Forelimb muscle (tissue), 1 donor: ENCODE data around the gene DST. TPM values are rescaled to one million over a fixed set of nuclear protein-coding genes. Genes with fewer than 3 reads are reported as not detected.

ENCODE experiments used
- DNase-seq: peaks from one replicate; pipeline ENCODE4 v3.0.0-alpha.2; 2013; ENCODE audit warnings: low read depth
- polyA plus RNA-seq: library from polyadenylated mRNA; unstranded; fragments of 120-200 nt; gene quantifications from one replicate; pipeline ENCODE4 v1.2.1, GENCODE V29; 2013; ENCODE audit not compliant: insufficient read length

DST gene
- polyA plus RNA-seq, 1 donor: 192 TPM

DNA sequence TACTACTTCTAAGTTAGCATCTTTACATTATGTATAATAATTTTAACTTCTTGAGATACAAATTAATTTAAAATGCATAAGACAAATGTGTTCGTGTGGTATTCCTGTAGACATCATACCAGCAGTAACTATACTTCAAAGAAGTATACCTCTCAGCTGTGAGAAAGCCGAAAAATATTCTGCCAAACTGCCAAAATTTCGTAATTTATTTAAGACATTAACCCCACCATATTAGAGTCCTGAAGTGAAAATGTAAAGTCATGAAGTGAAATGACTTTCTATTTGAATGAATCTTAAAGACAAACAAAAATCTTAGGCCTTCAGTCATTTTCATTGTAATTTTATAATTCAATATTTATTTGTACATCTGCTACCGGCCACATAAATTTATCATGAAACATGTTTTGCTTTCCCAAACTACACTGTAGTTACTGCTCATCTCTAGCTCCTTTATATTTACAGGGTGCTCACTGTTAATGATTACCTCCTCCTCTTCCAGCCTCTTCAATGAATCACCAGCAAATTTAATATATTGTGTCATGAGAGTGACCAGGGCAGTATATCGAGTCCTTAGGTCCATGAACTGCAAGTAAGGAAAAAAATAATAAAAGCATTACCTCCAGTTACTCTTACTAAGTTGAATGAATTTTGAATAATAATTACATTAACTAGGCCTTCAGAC is 18.5 kb downstream of the DST start:
- DNase-seq: no peak

DNA sequence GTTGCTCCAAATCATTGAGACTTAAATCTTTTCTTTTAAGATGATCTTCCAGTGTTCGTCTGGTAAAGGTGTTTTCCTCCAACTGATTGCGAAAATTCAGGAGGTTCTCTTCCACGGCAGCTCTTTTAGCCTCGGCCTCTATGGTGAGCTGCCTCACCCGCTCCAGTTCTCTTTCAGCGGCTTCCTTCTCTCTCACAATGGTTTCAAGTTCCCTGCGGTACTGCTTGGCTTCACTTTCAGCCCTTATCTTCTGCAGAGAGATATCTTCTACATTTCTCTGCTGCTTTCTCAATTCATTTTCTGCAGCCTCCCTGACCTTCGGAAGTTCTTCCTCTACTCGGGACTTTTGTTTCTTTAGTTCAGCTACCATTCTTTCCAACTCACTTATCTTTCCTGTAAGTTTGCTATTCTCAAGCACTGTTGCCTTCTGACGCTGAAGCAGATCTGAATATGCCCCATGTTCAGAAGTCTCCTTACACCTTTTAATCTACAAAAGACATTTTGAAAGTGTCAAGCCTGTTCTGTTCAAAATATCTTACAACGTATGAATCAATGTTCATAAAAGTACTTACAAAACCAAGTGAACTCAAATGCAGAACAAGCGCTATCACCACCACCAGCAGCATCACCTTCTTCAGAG is 22.3 kb downstream of the DST start:
- no peak for DNase-seq

DNA sequence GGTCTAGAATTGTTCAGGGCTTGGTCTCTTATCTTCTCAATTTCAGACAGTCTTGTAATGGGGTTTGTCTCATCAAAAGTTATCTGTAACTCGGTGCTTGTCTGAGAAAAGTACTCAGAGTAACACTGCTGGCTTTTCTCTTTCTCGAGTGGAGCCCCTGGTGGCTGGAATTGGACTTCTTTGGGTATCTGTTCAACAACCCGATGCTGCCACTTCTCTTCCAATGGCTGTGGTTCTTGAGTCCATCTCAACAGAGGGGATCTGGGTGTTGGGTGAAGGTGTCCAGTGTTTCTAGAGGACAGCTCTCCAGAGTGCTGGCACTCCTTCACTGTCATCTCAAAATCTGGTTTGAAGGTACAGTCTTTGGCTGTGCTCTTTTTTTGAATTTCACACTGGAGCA is 24.6 kb downstream of the DST start:
- no peak for DNase-seq

DNA sequence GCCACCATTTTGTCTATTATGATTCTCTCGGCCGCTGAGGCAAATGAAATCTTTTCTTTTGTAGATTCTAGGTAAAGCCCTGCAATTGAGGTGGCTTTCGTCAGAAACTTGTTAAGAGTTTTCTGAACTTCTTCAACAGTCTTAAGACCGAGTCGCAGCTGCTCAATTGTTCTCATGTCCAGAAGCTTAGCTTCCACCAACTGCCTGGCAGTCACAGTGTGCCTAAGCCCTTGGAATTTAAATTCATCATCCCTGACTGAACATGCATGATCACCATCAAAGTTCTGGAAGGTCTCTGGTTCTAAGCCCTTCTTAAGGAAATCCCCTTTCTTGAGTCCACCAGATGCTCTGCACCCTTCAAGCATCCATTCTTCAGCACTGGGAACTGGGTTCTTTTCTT is 25.7 kb downstream of the DST start:
- DNase-seq: no peak

DNA sequence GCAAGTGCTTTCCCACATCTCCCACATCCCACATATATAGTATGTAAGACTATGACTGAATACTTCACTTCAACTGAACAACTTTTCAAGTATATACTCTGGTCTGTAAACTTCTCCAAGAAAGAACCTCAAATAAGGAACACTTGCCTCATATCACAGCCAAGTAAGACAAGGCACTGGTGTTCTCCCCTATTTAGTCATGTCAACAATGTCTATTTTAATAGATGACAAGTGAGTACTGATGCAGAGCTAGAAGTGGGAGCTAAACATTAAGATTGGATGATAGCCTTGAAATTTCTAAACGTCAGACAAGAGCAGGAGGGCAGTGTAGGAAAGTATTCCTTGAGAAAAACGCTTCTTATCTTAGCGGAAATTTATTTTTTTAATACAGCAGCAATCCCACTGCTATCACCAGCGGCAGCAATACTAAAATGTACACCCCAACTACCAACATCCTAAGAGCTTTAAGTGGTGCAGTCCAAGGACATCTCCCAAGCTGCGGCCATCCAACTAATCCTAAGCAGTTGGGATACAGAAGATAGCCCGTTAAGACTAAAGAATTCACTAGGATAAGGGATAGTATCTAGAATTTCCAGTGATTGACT is 29.3 kb downstream of the DST start:
- no peak for DNase-seq

DNA sequence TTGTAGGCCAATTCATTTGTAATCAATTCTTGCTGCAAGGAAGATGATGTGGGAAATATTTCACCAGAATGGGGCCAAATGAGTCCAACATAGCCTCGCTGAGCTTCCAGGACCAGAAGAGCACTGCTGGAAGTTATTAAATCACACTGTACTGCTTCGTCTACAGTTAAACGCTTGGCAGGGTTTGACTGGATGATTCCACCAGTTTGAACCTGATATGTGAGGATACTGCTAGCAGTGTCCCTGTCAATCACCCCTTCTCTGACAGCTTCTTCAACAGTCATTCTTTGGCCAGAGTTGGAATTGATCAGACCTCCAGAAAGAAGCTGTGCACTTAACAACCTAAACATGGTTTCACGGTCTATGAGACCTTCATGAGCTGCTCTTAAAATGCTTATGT is 34.4 kb downstream of the DST start:
- no peak for DNase-seq

DNA sequence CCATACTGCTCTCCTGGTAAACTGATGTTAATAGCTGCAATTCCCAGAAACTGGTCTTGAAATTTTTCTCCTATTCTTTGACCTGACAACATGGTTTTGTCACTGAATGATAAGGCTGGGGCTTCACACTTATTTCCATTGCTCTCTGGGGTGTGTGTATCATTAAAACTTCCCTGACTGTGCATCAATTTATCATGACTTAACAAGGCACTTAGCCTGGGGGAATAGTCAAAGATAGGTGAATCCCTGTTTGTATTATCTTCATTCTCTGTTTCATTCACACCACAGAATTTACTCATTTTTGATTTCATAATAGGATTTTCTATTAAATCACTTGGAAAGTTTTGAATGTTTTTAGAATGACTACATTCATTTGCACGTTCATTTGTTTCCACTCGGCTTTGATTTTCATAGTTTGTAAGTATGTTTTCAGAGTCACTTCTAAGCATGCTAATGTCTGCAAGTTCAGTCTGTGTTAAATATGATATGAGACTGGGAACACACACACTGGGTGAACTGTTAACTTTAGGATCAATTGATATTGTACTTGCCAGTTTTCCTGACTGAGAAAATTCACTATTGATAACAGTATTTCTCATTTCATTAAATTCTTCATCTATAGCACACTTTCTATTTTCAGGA is 35.5 kb downstream of the DST start:
- no peak for DNase-seq

DNA sequence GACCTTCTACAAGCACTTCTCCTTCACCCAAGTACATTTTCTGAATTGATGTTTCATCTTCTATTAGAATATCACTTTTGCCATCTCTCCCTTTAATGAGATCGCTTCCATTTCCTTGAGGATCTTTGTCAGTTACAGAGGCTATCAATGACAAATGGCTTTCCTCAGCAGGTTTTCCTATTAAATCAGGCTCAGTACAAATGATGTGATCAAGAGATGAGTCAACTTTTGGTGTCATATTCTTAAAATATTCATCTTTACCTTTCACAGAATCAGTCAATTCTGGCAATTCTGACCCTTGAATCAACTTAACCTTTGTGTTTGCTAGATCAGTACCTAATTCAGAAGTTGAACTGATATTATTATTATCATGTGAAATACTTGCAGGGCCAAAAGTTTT is 37.3 kb downstream of the DST start:
- no peak for DNase-seq

DNA sequence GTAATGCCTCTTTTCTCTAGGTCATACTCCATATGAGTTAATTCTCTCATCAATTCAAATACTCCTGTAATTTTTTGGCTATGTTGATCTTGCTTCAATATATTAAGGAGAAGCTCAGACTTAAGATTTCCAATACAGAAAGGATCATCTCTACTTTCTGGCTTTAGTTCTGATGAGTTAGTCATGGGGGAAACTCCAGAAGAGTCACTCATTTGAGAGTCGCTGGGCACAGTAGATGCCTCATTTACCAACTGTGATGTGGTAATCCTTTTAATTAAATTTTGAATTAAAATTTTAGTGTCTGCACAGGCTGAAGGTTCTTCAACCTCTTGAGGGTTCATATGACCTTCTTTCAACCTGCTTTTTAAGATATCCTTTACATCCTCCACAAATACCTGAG is 38.5 kb downstream of the DST start:
- no peak for DNase-seq

DNA sequence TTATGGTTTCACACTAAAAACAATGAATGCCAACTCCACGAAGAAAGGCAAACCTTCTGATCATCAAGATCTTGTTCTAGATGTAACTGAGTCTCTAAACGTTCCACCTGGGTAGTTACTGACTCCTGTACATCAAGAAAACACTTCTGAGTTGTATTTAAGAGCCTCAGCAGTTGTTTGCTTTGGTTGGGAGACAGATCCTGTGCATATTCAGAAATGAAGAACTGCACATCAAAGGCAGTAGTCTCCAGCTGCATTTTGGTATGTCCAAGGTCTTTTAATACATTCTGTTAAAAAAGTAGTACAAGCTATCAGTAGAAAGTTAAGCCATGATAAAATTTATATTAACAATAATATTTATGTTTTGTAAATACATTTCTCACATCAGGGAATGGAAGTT is 41.3 kb downstream of the DST start:
- no peak for DNase-seq

DNA sequence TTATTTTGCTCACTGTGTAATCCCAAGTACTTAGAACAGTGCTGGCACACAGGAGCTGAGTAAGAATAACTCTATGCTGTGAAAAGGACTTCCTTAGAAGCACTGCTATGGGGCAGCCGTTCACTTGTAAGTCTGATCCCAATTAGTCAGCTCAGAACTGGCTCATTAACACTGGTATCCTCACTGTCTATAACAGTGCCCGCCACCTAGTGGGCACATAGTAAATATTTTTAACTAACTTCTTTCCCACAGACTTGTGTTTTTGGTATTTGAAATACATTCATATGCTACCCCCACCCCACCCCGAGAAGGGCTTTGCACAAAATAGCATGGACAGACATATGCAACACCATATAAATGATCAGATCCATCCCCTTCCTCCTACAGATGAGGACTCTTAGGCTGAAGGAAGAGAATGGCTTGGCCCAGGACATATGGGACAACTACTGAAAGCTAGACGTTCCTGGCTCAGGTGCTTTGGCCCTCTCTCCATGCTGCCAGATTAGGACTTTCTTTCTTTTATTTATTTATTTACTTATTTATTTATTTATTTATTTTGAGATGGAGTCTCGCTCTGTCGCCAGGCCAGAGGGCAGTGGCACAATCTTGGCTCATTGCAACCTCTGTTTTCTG is 47.1 kb downstream of the DST start:
- no peak for DNase-seq

DNA sequence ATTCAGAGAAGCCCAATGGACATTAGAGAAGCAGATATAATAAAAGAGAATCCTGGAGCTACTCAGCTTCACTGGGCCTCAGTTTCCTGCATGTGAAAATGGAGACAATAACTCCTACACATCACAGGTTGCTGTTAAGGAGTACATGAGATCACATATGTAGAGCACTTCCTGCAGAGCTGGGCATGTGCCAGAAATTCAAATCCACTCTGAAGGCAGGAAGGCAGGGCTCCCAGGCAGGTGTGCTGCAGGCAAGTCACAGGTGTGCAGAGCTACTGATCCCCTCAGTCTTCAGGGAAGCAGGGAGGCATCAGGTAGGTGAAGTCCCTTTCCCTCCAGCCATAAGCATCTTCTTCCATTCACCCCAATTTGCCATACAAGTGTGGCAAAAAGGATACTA is 48.0 kb downstream of the DST start:
- no peak for DNase-seq

DNA sequence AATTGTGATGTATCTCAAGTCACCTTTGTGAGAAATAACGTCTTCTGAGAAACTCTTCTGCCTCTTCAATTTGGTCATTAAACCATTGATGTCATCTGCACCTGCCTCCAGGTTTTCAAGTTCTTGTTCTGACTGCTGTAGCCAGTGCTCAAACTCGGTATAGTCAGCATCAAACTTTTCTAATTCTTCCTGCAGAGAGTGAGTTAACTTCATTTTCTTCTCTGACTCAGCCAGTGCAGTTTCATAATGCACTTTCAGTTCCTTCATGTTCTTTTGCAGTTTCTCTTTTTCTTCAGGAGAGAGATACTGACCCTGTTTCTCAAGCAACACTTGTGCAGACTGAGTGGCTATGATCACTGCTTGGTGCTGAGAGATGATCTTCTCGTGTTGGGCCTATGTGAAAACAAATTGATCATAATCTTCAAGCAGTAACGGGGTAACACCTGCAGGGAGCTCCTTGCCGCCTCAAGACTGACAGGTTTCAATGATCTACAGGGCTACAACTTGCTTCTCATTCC is 48.8 kb downstream of the DST start:
- DNase-seq: no peak

DNA sequence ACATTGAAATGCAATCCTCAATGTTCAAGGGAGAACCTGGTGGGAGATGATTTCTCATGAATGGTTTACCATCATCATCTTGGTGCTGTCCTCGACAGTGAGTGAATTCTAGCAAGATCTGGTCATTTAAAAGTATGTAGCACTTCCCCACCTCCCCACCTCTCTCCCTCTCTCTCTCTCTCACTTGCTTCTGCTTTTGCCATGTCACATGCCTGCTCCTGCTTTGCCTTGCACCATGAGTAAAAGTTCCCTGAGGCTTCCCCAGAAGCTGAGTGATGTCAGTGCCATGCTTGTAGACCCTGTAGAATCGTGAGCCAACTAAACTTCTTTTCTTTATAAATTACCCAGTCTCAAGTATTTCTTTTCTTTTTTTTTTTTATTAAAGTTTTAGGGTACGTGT is 60.5 kb downstream of the DST start:
- no peak for DNase-seq

DNA sequence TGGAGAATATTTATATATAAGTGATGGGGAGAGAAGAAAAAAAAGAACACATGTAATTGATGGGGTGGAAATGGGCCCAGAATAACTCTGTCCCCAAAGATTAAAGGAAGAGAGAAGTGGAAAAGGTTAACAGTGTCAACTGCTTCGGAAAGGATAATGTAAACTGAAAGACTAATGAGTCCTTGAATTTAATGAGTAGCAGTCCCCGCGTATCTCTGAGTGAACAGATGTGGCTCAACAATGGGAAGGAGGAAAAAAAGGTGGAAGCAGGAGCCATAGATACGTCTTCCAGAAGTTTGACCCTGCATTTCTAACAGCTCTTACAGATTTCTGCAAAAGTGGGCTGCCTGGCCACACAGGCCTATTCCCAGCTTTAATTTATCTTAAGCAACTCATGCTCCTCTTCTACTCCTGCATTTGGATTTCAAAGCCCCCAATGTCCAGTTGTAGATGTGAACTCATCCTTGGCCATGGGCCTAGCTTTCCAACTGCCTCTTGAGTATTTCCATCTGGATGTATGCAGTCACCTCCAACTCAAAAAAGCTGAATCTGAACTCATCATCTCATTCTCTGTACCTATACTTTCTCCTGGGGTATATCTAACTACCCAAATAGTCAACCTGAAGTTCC is 61.3 kb downstream of the DST start:
- no peak for DNase-seq

DNA sequence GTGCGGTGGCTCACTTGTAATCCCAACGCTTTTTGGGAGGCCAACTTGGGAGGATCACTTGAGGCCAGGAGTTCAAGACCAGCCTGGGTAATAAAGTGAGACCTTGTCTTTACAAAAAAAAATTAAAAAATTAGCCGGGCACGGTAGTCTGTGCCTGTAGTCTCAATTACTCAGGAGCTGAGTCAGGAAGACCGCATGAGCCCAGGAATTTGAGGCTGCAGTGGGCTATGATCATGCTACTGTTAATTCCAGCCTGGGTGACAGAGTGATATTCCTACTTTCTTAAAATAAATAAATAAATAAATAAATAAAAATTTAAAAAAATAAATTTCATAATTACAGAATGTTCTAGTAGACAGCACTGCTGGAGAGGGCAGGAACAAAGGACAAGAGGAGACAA is 62.4 kb downstream of the DST start:
- DNase-seq: no peak

DNA sequence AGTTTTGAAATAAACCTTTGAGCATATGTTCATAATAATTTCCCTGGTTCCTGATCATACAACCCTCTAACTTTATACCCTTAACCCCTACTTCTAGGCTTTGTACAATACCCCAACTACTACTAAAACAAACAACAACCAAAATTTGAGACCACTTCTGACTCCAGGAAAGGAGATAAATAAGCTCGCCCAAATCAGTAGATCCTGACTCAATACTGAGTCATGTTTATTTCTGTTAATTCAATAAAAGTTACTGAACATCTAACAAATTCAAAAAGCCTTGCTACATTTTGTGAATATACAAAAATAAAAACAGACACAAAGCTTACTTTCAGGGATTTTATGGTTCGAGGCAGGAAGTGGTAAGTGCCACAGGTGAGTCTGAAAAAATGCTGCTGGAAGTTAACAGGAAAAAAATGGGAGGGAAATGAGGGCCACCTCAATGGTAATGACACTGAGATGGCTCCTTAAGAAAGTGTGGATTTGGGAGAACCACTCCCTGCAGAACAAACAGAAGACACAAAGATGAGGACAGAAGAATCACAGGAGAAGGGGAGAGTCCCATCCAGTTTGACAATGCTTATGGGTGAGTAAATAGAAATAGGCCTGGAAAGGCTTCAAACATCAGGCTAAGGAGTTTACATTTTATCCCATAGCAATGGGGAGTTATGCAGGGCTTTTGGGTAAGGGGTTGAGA is 63.4 kb downstream of the DST start:
- DNase-seq: no peak

DNA sequence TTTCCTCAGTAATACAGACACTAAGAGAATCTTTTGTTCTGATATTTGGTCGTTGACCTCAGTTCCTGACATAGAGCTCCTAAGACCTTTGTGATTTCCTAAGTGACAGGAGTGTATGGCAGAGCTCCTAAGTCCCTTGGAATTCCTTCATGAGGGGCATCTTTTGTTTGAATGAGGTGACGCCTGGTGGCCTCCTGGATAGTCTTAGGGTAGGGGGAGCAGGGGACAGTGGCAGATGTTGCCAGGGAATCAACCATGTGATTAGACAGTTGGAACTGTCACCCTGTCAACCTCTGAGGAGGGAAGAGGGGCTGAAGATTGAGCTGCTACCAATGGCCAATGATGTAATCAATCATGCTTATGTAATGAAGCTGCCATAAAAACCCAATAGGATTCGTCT is 67.0 kb downstream of the DST start:
- DNase-seq: no peak

DNA sequence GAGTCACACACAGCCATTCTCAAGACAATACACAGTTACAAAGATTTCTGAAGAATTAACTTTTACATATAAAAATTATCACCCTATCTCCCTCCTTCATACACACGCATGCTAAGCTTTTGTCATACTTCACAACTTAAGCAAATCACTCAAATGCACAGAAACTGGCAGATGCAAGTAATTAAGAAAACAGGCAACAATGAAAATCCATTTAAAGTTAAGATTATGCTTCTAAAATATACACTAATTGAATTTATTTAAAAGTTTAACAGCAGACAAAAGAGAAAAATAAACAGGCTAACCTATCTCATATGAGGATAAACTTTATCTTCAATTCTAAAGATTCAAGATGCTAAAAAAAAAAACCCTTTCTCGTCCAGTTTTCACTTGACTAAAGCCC is 68.4 kb downstream of the DST start:
- DNase-seq: no peak

DNA sequence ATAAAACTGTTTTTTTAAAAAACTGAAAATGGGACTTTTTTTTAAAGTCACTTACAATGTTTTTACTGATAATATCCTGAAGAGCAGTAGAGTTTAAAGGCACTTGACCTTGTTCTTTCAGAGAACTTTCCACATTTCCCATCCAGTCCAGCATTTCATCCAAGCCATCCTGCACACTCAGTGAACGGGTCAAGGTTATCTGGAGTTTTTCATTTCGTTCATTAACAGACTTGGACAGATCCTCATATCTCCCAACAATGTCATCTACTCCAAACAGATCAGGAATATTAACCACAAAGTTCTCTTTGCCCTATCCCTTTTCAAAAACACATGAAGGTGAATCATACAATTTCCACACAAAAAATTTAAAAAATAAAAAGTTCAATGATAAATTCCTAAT is 69.1 kb downstream of the DST start:
- no peak for DNase-seq

DNA sequence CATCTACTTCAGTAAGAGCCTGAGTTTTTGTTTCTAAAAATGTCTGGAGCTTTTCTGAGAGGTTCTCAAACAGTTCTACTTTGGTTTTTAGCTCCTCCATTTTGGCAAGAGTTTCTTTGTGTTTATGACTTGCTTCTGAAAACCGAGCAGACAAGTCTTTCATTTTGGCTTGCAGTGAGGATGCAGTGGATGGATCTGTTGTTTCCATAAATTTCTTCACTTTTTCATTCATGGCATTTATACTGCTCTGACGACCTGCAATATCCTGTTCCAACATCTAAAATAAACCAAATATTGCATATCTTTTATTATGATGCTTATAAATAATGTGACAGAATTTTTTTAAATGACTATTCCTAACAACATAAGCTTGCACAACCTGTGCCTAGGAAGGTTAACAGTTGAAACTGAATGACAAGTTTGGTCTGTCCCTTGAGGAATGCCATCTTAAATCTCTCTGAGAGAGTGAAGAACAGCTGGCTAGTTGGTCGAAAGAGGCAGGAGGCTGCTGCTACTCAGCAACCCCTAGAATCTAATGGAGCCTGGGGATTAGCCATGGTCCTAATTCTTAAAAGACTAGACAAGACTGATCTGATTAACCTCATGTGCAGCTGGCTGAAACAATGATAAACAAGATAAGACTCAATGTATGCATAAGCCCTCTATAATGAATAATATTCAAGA is 69.8 kb downstream of the DST start:
- DNase-seq: no peak
